A673 (cell line): ENCODE measurements around the gene TRPM3. TPM values are rescaled to one million over a fixed set of nuclear protein-coding genes. Genes with fewer than 3 reads are reported as not detected.

Source experiments
- Bru-seq: library from RNA; stranded (reverse); fragments of 400-500 nt; gene quantifications from one replicate; lab custom pipeline; 2021; lab: Mats Ljungman, UMichigan
- BruChase-seq, 2 experiments: library from RNA; stranded (reverse); fragments of 400-500 nt; gene quantifications; one replicate each; lab custom pipeline; 2021; lab: Mats Ljungman, UMichigan
- BruUV-seq: library from RNA; stranded (reverse); fragments of 400-500 nt; replicated peaks from 2 replicates; lab custom pipeline; 2021; lab: Mats Ljungman, UMichigan
- CTCF ChIA-PET: fragments of 300-600 bp; sonication (Branson Sonifier 250); formaldehyde crosslinking; loops from one replicate; lab custom pipeline; 2022; ENCODE audit warnings: antibody characterized with exemption; lab: Charles Lee
- POLR2A ChIA-PET: fragments of 300-600 bp; sonication (Branson Sonifier 250); formaldehyde crosslinking; loops from one replicate; lab custom pipeline; 2022; ENCODE audit warnings: antibody characterized with exemption; ENCODE audit not compliant: low non-redundant PET; lab: Charles Lee
- DNase-seq: peaks from one replicate; pipeline ENCODE4 v3.0.0-alpha.2; 2015; ENCODE audit warnings: low spot score
- H3K27ac ChIP-seq: fragments of 200-600 bp; sonication (generic); 2 replicates; pipeline ENCODE4 v1.5.1; 2016; ENCODE audit warnings: mixed run types, low read depth, mild to moderate bottlenecking, mixed read lengths, antibody characterized with exemption, low read length; ENCODE audit not compliant: poor library complexity, severe bottlenecking
- H3K27me3 ChIP-seq: fragments of 200-600 bp; sonication (generic); replicated peaks from 2 replicates; pipeline ENCODE4 v1.6.1; 2017; ENCODE audit warnings: mixed run types, low read depth, mild to moderate bottlenecking, mixed read lengths, antibody characterized with exemption, low read length; ENCODE audit not compliant: insufficient read depth, poor library complexity
- H3K36me3 ChIP-seq: fragments of 200-600 bp; sonication (generic); 2 replicates; pipeline ENCODE4 v1.6.1; 2016; ENCODE audit warnings: mixed run types, mild to moderate bottlenecking, mixed read lengths, antibody characterized with exemption, low read length; ENCODE audit not compliant: insufficient read depth, poor library complexity, severe bottlenecking
- H3K4me1 ChIP-seq: fragments of 200-600 bp; sonication (generic); 2 replicates; pipeline ENCODE4 v1.6.1; 2017; ENCODE audit warnings: mixed run types, mild to moderate bottlenecking, mixed read lengths, antibody characterized with exemption, low read length; ENCODE audit not compliant: insufficient read depth, poor library complexity, severe bottlenecking
- H3K4me3 ChIP-seq: fragments of 200-600 bp; sonication (generic); 2 replicates; pipeline ENCODE4 v1.5.1; 2016; ENCODE audit warnings: low read depth, mixed run types, mild to moderate bottlenecking, mixed read lengths, low read length; ENCODE audit not compliant: poor library complexity, severe bottlenecking
- H3K9me3 ChIP-seq: fragments of 200-600 bp; sonication (generic); 2 replicates; pipeline ENCODE4 v1.6.1; 2016; ENCODE audit warnings: mixed run types, low read depth, mild to moderate bottlenecking, mixed read lengths, antibody characterized with exemption, low read length; ENCODE audit not compliant: poor library complexity, severe bottlenecking
- CTCF ChIP-seq: fragments of 300-800, 200-600 bp; sonication (generic); conservative IDR thresholded peaks from 2 replicates; pipeline ENCODE4 v1.5.1; 2017; ENCODE audit warnings: low read depth, mild to moderate bottlenecking, antibody characterized with exemption, low read length, moderate library complexity, mixed read lengths
- EZH2 ChIP-seq: fragments of 200-600 bp; sonication (generic); IDR thresholded peaks from 2 replicates; pipeline ENCODE4 v1.6.1; 2017; ENCODE audit warnings: borderline replicate concordance, low read depth, mild to moderate bottlenecking, mixed read lengths, antibody characterized with exemption, low read length; ENCODE audit not compliant: poor library complexity, severe bottlenecking
- intact Hi-C: fragments of 100-400 bp; cut with micrococcal nuclease; formaldehyde crosslinking; loops from one replicate; pipeline ENCODE4 v1.10.0; 2022; ENCODE audit not compliant: unreplicated experiment
- long read RNA-seq: library from polyadenylated mRNA; stranded (forward); transcript quantifications from one replicate; pipeline ENCODE4 v2.0.0, GENCODE V29; 2022
- total RNA-seq: library from RNA; stranded (reverse); gene quantifications from 2 replicates; pipeline ENCODE4 v1.2.3, GENCODE V29; 2021

Gene TRPM3
- total RNA-seq (not detected in 2 replicates), Bru-seq, nascent RNA (percentile 7 among the genes with signal in this experiment), BruChase-seq, experiment 1, labeled RNA remaining after a 2-hour chase (percentile 21 among the genes with signal in this experiment), BruChase-seq, experiment 2, labeled RNA remaining after a 6-hour chase (percentile 25 among the genes with signal in this experiment)
- long read RNA-seq, partial matches to known transcripts = 0 of 1 reads
- long read RNA-seq, other reads (novel, unspliced or antisense) = 1 of 1 reads

GRCh38 chr9:71121275-71122021 lies at the start of gene TRPM3:
TSS of gene TRPM3 (minus strand) at chr9:71121621. CDS start at chr9:71121354, 267 bp downstream.
- Histone ChIP-seq H3K9me3 (no peaks in the 10 kb centered on the region), H3K36me3 (no peaks in the 10 kb centered on the region), H3K4me3 (no peak within 1 kb of the TSS), H3K27ac (no peak within 1 kb of the TSS), H3K27me3 (peaks cover 40% of the 10 kb centered on the region), H3K4me1 (no peaks in the 10 kb centered on the region)
- ChIA-PET POLR2A (no interaction called here), CTCF (no interaction called here)
- no TSS peak for BruUV-seq
- no peak for DNase-seq
- TF ChIP-seq EZH2 (no peak), CTCF (no peak)
- intact Hi-C loops = no loop called here

GRCh38 chr9:71168418-71168817 lies 47.0 kb upstream of the TRPM3 start:
- no peaks in the 10 kb centered on the region for H3K4me1 ChIP-seq
- no peaks in the 10 kb centered on the region for H3K27me3 ChIP-seq
- H3K9me3 ChIP-seq = no peaks in the 10 kb centered on the region
- POLR2A ChIA-PET = no interaction called here
- TF ChIP-seq CTCF (no peak), EZH2 (no peak)
- no peak for DNase-seq
- intact Hi-C loops = no loop called here
- BruUV-seq = no TSS peak
- no peaks in the 10 kb centered on the region for H3K36me3 ChIP-seq
- CTCF ChIA-PET = no interaction called here
- H3K27ac ChIP-seq = no peak overlapping the region
- no peak overlapping the region for H3K4me3 ChIP-seq

- DNase-seq = no peak
- ChIA-PET POLR2A (no interaction called here), CTCF (no interaction called here)
- intact Hi-C loops = no loop called here
- no peaks in the 10 kb centered on the region for H3K9me3 ChIP-seq
- no TSS peak for BruUV-seq
- no peaks in the 10 kb centered on the region for H3K4me1 ChIP-seq
- H3K27me3 ChIP-seq = no peaks in the 10 kb centered on the region
- no peak for TF ChIP-seq CTCF
- no peak for TF ChIP-seq EZH2
- no peaks in the 10 kb centered on the region for H3K36me3 ChIP-seq
- H3K4me3 ChIP-seq = no peak overlapping the region
- no peak overlapping the region for H3K27ac ChIP-seq
These were observed 40.7 kb upstream of the TRPM3 start for GRCh38 chr9:71162126-71162525.
